GM18909 (cell line): ENCODE data around the gene PPP1R15A.
"Not testable (repeated sequence)": the region's sequence is repeated elsewhere in the genome, so short reads cannot be mapped to it uniquely, and the experiment has no call there.

Experiments
- ATAC-seq: cut with Tn5 transposase; IDR thresholded peaks from one replicate; pipeline ENCODE4 v1.9.1; 2021; ENCODE audit warnings: mild to moderate bottlenecking; ENCODE audit not compliant: unreplicated experiment, poor library complexity

PPP1R15A gene

DNA sequence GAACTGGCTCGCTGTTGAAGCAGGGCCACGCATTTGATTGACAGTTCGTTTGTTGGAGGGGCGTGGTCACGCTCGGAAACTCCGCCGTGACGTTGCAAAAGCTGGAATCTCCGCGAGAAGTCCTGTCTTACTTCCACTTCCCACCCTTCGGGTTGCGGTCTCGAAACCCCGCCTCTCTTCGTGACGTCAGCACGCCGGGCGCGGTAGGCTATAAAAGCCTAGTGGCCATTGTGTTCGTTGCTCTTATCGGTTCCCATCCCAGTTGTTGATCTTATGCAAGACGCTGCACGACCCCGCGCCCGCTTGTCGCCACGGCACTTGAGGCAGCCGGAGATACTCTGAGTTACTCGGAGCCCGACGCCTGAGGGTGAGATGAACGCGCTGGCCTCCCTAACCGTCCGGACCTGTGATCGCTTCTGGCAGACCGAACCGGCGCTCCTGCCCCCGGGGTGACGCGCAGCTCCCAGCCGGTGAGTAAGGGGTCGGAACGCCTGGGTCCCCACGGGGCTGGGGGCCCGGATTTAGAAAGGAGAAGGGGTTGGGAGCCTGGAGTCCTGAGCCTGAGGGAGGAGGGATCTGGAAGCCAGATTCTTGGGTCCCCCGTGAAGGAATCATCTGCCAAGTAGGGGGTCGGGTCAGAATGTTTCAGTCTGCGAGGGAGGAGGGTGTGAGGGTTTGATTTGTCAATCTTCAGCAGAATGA, at the start of gene PPP1R15A:
TSS of gene PPP1R15A (plus strand) at position 240 of the 702 bp plus-strand sequence. CDS start 813 bp downstream, outside the sequence.
- ATAC-seq = peak; percentile 65

DNA sequence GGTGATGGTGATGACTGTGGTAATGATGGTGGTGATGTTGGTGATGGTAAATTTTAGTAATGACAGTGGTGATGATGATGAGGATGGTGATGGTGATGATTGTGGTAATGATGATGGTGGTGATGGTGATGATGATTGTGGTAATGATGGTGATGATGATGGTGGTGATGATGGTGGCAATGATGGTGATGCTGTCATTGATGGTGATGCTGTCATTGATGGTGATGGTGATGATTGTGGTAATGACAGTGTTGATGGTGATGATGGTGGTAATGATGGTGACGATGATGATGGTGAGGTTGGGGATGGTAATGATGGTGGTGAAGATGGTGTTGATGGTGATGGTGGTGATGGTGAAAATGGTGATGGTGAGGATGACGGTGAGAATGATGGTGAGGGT, 49.7 kb upstream of the PPP1R15A start:
- no peak for ATAC-seq

DNA sequence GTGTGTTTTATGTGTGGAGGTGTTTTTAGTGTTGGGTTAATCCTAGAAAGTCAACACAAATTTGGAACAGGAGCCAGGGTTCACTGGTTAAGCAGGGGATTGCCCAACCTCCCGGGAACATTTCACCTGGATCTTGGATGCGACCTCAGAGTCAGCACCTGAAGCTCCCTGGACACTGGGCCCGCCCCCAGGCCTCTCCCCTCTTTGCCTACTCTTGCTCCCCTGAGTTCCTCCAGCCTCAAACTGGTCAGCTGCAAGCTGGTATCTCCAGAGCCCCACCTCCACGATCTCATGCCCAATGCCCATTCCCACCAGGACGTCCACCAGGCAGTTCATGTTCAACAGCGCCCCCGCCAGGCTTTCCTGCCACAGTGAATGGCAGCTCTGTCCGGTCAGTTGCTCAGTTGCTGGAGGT, 45.6 kb upstream of the PPP1R15A start:
- no peak for ATAC-seq

DNA sequence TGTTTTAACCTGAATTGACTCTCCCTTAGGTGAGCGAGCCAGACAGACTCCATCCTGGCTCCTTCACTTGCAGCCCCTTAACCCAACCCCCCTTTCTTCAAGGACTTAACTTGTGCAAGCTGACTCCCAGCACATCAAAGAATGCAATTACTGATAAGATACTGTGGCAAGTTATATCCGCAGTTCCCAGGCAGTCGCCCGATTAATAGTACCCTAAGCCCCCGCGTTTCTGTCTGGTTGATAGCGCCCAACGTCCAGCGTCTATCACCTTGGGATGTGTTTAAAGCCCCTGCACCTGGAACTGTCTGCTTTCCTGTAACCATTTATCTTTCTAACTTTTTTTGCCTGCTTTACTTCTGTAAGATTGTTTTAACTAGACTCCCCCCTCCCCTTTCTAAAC, 42.1 kb upstream of the PPP1R15A start:
- no peak for ATAC-seq

DNA sequence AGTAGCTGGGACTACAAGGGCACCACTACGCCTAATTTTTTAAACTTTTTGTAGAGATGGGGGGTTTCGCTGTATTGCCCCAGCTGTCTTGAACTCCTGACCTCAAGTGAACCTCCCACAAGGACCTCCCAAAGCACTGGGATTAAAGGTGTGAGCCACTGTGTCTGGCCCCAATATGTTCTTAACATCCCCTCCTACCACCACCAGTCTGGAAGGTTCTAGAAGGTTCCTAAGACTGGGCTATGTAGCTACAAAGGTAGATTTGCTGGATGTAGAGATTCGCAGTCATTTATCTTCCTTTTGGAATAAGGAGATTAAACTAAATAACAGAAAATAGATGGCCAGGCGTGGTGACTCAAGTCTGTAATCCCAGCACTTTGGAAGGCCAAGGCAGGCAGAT, 41.3 kb upstream of the PPP1R15A start:
- ATAC-seq = no peak

DNA sequence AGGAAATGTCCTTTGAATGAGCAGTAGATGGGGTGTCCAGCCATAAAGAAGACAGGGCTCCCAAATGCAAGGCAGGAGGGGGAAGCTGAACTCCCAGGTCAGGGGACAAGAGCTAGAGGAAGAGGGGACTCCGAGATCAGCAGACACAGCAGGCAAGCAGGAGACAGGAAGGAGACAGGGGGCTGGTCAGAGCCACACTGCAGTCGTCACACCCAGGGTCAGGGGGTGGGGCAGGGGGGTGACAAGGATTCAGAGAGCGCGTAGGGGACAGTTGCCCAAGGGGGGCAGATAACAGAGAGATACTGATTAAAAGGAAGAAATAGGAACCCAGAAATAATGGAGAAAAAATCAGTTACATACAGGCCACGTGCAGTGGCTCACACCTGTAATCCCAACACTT, 39.2 kb upstream of the PPP1R15A start:
- ATAC-seq = no peak

DNA sequence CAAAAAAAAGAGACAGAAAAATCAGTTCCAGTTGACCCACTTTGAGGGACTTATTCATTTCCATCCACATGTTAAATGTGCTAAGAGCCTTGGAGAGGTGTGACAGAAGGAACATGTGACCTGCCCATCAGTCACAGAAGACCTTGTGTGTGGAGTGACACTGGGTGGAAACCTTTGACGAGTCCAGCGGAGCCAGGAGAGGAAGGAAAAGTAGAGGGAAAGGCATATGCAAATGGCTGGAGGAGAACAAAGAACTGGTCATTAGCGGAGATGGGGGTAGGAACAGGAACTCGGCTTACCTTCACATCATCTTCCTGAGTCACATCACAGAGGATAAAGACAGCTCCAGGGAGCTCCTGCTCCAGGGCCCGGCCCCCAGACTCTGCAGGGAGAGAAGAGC, 38.2 kb upstream of the PPP1R15A start:
- ATAC-seq = no peak

DNA sequence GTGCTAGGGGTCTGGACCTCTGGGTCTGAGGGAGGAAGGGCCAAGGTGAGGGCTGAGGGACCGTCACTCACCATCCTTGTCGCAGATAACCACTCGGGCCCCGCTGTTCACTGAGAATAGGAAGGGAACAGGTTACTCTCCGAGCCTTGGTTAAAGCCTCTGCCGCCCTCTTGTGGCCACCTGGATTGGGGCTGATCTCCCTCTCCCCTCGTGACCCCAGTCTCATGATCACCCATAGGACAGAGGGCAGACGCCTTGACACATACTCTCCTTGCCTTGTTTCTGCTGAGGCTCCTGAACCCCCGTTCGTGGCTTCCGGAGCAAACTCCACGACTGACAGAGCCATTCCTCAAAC, 36.5 kb upstream of the PPP1R15A start:
- peak; percentile 70 for ATAC-seq

DNA sequence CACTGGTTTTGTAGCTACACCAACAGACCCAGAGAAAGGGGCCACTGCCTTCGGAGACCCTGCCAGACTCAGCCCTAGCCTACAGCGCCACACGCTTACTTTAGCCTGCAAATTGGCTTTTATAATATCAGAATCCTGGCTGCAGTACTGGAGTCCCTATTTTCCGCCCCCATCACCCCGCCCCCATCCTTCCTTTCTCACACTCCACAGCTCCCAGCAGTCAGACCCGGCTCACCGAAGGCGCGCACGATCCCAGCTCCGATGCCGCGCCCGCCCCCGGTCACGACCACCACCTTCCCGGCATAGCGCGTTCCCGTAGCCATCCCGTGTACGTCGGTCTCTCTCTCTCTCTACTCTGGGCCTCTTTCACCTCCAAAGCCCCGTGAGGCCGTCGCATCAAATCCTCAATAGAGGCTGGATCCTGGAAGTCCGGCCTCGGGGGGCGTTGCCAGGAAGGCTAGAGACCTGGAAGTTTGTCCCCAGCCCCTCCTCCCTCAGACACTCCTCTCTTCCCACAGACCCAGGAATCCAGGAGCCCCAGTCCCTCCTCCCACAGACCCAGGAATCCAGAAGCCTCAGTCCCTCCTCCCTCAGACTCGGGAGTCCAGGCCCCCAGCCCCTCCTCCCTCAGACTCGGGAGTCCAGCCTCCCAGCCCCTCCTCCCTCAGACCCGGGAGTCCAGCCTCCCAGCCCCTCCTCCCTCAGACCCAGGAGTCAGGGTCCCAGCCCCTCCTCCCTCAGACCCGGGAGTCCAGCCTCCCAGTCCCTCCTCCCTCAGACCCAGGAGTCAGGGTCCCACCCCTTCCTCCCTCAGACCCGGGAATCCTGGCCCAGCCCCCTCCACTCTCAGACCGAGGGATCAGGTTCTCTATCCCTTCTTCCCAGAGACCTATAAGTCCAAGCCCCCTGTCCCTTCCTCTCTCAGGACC, 35.9 kb upstream of the PPP1R15A start, which contains the start of gene HSD17B14:
TSS of gene HSD17B14 (minus strand) at position 403 of the 929 bp plus-strand sequence. CDS start at position 323, 80 bp downstream.
- ATAC-seq = peak; percentile 16

DNA sequence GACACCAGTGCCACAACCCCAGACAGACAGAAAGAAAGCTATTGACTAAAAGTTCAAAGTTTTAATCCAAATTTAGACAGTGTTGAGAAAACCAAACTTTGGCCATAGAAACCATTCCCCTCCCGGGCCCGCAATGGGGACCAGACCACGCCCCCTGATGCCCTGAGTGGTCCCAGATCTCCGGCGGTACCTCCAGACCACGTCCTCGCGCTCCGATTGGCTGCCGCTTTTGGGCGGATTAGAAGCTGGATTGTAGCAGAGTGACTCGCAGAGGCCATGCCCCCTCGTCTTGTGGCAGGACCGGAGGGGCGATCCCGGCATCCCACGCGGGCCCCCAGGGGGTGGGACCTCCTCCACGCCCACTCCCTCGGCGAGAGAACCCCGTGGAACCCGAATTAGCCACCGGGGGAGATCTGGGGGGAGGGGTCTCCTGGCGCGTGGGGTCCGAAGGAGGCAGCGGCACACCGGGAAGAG, 35.1 kb upstream of the PPP1R15A start:
- no peak for ATAC-seq

DNA sequence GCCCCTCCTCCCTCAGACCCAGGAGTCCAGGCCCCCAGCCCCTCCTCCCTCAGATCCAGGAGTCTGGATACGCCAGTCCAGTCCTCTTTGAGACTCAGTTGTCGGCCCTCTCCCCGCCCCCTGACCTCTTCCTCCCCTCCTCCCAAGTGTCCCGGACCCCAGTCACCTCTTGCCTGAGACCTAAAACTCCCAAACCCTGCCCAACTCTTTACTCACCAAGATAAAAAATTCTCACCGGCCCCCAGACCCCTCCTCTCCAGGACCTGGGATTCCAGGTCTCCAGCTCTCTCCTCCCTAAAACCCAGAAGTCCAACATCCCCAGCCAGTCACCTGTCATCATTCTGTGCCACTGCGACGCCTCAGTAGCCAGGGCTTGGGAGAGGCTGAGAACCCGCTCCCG, 34.5 kb upstream of the PPP1R15A start:
- no peak for ATAC-seq

DNA sequence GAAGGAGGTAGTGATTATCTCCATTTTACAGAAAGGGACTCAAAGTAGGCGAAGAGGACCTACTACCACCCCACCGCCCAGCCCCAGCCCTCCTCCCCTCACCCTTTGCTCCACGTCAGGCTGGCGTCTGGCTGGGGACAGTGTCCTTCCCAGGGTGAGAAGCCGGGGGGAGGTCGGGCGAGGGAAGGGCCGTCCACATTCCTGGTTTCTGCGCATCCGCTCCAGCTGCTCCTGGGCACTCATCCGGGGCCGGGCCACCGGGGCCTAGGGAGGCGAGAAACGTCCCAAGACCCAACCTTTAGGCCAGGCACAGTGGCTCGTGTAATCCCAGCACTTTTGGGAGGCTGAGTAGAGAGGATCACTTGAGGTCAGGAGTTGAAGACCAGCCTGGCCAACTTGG, 31.2 kb upstream of the PPP1R15A start:
- ATAC-seq = no peak

DNA sequence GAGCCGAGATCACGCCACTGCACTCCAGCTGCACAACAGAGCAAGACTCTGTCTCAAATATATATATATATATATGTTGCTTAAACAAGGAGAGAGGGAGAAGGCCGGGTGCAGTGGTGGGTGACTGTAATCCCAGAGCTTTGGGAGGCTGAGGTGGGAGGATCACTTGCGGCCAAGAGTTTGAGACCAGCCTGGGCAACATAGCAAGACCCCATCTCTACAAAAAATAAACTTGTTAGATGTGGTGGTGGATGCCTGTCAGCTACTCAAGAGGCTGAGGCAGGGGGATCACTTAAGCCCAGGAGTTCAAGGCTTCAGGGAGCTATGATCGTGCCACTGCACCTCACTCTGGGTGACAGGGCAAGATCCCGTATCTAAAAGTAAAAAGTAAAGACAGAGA, 30.6 kb upstream of the PPP1R15A start:
- no peak for ATAC-seq

DNA sequence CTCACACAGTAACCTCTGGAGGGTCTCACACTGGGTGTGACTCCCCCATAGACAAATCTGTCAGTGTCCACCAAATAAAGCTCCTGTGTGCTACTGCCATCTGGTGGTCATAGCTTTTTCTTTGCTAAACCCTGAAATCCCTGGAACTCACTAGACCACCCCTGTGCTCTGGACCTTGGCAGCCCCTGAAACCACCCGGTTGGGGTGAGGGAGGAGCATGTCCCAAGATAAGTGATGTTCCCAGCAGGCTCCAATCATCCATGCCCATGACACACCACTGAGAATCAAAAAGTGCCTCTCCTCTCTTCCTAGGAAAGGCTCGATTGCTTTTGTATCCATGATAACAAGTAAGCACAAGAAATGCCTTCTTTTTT, 29.4 kb upstream of the PPP1R15A start:
- no peak for ATAC-seq

DNA sequence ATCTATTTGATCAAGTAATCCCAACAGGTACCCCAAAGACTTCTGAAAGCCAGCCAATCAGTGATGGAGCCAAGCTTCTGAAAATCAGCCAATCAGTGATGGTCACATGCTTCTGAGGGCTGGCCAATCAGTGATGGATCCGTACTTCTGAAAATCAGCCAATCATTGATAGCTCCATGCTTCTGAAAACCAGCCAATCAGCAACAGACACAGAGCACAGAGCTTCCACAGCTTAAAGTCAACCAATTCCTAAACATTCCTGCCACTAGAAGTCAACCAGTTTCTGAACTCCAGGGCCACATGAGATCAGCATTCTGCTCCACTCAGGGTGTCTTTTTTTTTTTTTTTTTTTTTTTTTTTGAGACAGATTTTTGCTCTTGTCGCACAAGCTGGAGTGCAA, 27.7 kb upstream of the PPP1R15A start:
- no peak for ATAC-seq

DNA sequence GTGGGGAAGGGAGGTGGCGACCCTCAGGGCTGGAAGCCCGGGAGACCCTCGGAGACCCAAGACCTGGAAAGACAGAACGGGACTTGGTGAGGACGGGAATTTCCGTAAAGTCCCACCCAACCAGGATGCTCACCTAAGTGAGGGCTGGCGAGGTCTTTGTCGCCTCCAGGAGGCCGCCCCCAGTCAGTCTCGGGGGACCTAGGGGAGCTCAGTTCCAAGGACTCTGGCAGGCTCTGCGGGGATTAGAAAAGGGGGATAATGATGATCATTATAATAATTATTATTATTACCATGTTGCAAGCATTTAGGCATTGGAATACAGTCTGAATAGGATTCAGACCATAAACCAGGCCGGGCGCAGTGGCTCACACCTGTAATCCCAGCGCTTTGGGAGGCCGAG, 26.8 kb upstream of the PPP1R15A start:
- ATAC-seq = no peak

DNA sequence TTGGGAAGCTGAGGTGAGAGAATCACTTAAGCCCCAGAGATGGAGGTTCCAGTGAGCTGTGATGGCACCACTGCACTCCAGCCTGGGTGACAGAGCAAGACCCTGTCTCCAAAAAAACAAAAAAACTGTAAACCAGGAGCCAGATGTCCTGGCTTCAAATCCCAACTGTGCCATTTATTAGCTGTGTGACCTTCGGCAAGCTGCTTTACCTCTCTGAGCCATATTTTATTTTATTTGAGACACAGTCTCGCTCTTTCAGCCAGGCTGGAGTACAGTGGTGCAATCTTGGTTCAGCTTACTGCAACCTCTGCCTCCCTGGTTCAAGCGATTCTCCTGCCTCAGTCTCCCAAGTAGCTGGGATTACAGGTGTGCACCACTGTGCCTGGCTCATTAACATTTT, 25.6 kb upstream of the PPP1R15A start:
- ATAC-seq = not testable (repeated sequence)

DNA sequence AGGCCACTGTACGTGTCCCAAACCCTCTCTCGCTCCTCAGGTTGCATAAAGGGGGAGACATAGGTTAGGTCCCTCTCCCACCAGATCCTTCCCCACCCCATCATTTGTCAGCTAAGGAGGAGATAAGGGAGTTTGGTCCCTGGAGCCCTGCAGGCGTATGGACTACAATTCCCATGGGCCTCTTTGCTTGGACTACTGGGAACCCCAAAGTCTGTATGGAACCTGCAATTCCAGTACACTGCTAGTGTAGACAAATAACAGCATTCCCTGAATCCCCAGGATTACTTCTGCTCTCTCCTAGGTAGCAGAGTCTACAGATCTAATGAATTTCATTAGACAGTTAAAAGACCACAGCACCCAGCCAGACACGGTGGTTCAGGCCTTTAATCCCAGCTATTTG, 19.9 kb upstream of the PPP1R15A start:
- ATAC-seq = no peak

DNA sequence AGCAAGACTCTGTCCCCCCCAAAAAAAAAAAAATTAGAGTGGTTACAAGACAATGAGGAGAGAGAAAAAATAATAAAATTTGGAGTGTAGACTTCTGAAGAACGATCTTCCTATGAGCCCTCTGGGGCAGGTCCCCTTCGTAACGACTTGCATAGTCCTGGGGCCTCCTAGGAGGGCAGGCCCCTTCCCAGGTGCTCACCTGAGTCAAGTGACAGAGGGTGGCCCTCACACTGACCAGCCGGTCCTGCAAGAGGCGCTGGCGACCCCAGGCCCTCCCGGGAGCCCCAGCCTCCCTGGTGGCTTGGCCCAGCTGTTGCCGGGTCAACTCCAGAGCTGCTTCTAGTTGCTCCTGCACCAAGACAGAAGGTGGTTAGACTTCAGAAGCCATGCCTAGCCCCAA, 18.7 kb upstream of the PPP1R15A start:
- ATAC-seq = no peak

DNA sequence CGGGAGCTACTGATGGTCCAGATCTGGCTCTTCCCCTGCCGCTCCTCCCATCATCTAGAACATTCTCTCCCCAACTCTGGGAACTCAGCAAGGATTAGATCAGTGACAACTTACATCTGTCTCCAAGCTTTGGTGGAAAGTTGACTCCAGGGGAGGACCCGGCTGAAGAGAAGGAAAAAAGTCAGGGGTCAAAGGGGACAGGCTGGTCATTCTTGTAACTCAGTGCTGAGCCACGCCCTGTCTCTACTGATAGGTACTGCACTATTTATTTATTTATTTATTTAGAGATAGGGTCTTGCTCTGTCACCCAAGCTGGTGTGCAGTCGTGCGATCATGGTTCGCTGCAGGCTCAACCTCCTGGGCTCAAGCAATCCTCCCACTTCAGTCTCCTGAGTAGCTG, 18.1 kb upstream of the PPP1R15A start:
- no peak for ATAC-seq

DNA sequence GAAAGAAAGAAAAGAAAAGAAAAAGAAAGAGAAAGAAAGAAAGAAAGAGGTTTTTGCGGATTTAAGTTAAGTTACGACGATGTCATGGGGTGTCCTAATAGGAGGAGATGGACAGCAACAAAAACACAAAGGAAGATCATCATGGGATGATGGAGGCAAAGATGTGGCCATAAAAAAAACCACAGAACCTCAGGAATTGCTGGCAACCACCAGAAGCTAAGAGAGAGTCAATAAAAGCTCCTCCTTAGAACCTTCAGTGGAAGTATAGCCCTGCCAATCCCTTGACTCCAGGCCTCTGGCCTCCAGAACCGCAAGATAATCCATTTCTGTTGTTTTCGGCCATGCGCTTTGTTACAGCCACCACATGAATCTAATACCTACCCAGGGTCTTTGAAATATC, 15.3 kb upstream of the PPP1R15A start:
- ATAC-seq = no peak
